NK-92 (cell line): ENCODE measurements around the gene FAM219B.

Experiments used
- DNase-seq: peaks from one replicate; lab custom pipeline; 2025; ENCODE audit not compliant: unreplicated experiment; lab: John Stamatoyannopoulos, UW

Gene FAM219B

DNA sequence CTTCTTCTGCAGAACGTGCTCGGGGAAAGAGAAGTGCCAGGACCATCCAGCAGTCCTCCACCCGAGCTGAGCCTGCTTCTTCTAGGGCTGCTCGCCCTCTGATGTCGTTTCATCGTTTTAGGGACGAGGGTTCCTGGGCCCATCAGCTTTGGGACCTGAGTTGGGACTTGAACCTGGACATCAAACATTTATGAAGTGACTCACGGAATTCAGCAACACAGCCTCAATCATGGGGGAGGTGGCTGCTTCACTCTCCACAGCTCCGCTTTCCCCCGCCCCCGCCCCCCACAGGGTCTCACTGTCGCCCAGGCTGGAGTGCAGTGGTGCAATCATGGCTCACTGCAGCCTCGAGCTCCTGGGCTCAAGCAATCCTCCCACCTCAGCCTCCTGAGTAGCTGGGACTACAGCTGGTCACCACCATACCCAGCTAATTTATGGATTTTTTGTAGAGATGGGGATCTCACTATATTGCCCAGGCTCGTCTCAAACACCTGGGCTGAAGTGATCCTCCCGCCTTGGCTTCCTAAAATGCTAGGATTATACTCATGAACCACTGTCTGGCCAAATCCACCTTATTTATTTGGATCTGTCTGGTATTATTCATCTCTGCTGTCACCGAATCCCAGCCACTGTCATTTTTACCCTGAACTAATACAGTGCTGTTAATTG, 32.8 kb downstream of the FAM219B start:
- no peak for DNase-seq

DNA sequence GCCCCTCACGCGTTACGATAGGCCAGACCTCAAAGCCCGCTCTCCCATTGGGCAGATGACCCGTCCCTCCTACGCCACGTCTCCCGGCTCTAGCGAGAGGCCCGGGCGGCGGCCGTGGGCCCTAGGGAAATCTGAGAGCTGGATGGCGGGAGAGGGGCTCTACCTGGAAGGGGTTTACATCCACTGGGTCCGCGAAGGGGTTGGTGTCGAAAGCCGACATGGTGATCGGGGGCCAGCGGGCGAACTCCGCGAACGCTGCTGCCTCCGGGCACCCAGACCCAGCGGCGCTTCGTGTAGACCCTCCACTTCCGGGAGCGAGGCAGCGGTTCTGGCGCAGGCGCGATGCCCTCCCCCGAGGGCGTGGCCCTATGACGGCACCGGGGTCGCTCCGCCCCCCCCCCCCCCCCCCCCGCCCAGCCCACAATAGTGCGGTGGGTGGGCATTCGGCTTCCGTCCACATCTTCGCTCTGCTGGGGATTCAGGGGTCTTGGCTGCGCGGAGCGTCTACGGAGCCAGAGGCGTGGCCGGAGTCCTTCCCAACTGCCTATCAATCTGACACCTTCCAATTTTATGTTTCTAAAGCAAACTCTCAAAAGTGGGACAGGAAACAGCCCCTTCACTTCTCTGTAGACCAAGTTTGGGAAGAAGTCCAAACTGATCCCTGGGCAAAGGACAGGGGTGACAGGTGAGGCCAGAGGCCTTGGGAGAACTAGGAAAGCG, 33.5 kb downstream of the FAM219B start, which contains the start of gene SCAMP2:
Gene SCAMP2, minus strand, starts transcription at position 330 of the 720 bp plus-strand sequence. Its CDS starts 110 bp downstream, at position 220.
- DNase-seq, result peak; percentile 66

- no peak for DNase-seq
Observed at GRCh38 chr15:74872702-74873035, 34.0 kb downstream of the FAM219B start.

DNA sequence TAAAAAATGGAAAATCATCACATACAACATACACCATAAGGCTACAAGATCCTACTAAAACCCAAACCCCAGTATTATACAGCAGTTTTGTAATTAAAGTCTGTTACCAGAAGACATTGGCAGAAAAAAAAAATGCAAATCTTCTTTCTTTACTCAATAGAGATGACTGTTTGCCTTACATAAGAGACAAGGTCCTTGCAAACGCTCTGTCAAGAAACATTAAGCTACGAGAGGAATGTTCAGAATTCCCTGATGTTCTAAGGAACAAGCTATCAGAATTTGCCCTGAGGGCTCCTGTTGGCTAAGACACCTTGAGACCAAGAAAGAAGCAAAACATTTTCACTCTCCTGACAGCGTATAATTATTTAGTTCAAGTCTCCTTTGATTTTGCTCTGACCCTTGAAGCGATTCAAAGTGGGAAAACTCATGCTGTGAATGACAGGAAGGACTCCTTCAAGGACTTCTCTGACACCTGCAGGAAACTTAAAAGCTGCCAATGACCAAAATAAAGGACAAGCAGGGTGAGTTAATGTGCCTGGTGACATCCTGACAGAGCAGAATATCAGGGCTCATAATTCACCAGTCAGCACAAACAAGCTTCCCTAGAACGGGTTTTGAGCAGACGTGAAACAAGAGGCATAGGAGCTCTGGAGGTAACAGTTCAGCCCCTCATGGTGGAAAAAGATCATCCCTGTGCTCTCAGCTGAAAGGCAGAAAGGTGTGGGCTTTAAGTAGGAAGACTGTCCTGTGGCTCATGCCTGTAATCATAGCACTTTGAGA, 36.0 kb downstream of the FAM219B start:
- no peak for DNase-seq

DNA sequence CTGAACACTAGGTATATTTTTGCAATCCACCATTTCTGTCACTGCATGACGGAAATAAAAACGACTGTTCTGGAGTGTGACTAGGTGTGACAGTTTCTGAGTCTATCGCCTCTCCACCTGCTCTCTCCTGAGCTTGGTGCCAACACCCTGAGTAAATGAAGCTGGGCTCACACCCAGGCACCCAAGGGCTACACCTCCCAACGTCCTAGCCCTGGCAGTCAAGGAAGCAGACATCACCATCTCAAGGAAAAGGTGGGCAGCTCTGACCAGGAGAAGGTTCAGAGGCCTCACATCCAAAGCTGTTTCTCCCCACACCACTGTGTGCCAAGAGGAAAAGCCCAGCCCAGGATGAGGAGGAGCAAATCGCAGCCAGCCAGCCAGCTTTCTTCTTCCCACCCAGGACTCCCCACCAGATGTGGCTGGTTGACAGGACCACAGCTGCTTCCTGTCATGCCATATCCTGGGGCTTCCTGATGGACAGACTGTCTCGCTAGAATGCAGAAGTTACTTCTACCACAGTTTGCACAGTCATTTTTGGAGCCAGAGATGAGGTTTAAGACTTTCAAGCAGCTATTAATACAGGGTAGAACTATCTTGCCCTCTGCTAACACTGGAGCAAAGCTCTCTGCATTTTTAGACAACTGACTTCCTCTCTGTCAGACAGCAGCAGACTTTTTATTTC, 36.8 kb downstream of the FAM219B start:
- no peak for DNase-seq

- no peak for DNase-seq
Observed at GRCh38 chr15:74869372-74869725, 37.3 kb downstream of the FAM219B start.

DNA sequence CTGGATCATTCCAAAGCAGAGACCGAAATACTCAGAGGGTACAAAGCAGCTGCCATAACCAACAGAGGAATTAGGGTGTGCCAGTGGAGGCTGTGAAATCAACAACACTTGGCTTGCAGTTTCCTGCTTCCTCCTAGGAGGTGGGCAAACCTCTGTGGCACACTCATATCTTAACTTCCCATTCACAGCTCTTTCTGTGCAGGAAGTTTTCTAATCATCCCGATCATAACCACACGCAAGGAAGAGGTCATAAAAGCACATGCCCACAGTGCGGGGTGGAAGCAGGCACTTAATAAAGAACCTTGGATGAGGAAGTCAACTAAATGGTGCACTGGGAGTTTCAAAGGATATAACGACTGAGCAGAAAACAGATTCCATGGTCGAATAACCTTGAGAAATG, 38.6 kb downstream of the FAM219B start:
- no peak for DNase-seq

GRCh38 chr15:74867466-74868038, 39.1 kb downstream of the FAM219B start:
- no peak for DNase-seq

- DNase-seq, result no peak
Observed at GRCh38 chr15:74866090-74866489, 40.6 kb downstream of the FAM219B start.

GRCh38 chr15:74865316-74865715, 41.3 kb downstream of the FAM219B start:
- DNase-seq, result no peak

DNA sequence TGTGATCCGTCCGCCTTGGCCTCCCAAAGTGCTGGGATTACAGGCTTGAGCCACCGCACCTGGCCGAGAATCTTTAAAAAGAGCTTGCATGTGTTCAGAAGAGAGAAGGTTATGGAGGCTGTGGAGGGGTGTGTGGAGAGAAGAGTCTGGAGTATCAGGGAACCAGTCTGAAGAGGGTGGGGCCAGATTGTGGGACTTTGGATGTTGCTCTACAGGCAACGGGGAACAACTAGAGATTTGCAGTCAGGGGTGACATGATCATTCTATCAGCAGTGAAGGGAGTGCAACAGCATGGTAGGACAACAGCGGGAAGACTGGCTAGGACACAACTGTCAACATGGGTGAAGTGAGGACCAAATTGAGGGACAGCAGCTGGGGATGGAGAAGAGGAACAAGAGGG, 42.4 kb downstream of the FAM219B start:
- no peak for DNase-seq

DNA sequence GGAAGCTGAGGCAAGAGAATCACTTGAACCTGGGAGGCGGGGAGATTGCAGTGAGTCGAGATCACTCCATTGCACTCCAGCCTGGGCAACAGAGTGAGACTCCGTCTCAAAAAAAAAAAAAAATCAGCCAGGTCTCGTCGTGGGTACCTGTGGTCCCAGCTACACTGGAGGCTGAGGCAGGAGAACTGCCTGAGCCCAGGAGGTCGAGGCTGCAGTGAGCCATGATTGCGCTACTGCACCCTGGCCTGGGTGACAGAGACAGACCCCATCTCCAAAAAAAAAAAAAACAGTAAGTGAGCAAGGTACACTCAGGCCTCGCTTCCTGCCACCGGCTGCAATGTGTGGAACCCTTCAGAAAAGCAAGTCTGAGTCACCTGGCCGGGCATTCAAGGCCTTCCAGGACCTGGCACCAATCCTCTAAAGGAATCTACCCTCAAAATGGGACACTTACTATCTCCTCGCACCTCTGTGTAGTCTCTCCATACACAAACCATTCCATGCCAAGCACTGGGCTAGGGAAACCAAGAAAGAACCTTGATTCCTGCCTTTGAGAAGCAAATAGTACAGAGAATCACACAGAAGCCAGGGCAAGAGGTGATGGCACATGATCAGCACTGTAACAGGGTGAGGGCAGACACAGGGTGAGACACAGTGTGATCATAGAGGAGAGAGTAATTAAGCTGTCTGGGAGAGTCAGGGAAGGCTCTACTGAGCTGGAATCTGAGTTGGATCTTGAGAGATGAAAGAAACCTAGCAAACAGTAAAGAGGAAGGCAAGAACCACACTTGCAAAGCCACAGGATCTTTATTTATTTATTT, 43.2 kb downstream of the FAM219B start:
- DNase-seq, result no peak

- no peak for DNase-seq
Observed at GRCh38 chr15:74858369-74858740, 48.3 kb downstream of the FAM219B start.

- DNase-seq, result no peak
Observed at GRCh38 chr15:74857671-74858368, 48.8 kb downstream of the FAM219B start.

DNA sequence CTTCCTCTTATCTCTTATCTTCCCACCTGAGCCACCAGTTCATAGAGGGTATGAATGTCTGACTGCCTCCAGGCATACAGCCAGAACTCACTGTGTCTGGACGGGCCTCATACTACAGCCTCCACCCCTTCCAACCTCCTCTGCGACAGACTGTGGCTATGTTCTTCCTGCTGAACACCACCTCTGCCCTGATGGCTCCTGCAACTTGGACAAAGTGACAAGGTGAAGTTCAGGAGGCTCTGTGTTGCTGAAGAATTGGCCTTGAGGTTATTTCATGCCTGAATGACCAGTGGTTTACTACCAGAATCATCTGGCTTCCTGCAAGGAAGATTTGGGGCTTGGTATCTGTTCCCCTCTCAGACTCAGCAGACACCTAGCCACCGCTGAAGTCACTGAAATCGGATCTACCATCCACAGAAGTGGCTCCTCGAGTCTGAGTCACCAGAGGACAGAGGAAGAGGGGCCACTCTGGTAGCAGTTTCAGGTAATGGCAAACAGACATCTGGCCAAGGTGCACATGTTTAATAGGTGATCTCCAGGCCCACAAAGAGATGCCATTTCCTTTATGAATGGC, 49.5 kb downstream of the FAM219B start:
- no peak for DNase-seq

GRCh38 chr15:74856537-74856936, 50.1 kb downstream of the FAM219B start:
- DNase-seq, result no peak

DNA sequence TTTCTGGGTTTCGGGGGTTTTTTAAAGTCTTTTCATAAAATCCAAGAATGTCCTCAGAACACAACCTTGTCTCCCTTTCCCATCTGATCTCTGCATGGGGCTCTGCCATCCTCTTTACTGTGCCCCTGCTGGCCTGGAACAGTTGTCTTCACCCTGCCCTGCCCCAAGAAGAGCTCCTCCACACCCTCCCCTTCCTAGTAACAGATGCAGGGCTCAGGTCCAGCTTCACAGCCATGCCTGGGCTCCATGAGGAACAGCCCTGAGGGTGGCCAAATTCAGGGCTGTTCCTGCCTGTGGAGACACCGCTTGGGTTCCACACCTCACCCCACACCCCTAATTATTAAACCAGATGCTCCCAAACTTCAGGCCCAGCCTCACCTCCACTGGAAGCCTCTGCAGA, 50.8 kb downstream of the FAM219B start:
- DNase-seq, result no peak

DNA sequence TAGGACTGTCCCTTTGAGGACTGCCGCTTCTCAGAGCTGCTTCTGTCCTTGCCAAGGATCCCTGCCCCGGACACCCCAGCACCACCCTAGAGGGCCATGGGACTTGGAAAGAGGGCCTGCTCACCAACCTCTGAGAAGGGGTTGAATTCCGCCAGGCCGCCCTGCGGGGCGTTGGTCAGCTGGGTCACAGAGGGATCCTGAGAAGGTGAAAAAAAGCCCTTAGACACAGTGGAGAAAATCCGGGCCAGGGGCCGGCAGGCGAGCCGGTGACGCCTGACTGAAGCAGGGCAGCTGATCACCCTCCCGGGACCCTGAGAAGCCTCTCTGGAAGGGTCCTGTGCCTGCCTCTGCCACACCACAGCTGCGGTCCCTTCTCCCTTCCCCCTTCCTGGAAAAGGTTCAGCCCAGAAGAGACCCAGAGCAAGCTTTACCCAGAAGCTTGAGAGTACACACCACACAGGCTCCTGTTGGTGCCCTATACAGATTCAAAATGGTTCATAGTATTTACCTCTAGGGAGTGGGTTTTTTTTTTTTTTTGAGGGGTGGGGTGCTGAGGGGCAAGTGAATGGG, 52.1 kb downstream of the FAM219B start:
- DNase-seq, result no peak

DNA sequence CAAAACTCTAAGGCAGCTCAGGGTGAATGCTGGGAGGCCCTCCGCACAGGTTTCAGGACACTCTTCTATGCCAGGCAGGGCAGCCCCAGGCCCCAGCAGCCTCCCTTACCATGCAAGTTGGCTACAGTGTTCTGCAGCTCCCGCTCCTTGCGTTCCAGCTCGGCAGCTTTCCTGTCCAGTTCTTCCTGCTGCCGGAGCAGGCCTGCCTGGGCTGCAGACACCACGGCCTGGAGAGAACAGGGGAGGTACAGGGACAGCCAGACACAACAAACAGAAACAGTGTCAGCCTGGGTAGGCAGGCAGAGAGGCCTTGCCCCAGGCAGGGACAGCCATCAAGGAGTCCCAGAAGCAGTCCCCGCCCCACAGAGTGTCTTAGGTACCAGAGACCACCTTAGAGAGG, 54.7 kb downstream of the FAM219B start:
- no peak for DNase-seq
